Measurements from ENCODE around the gene MAGOHB. TPM values are rescaled to one million over a fixed set of nuclear protein-coding genes. Genes with fewer than 3 reads are reported as not detected.
"Not testable (repeated sequence)": the region's sequence is repeated elsewhere in the genome, so short reads cannot be mapped to it uniquely, and the experiment has no call there.

The MAGOHB gene
- polyA plus RNA-seq, 4 donors: 36.2 to 49.5 (median 40.2) TPM

- DNase-seq (ENCODE audit: low read depth in 4 of 4, low spot score in 2 of 4): no peak
These were observed 604 bp upstream of the MAGOHB start for GRCh38 chr12:10614056-10614370.

GRCh38 chr12:10612984-10613348 is 443 bp downstream of the MAGOHB start:
- DNase-seq (ENCODE audit: low read depth in 4 of 4, low spot score in 2 of 4): no peak

GRCh38 chr12:10612110-10612509 is 1.3 kb downstream of the MAGOHB start:
- DNase-seq (ENCODE audit: low read depth in 4 of 4, low spot score in 2 of 4): no peak

- DNase-seq (ENCODE audit: low read depth in 4 of 4, low spot score in 2 of 4): not testable (repeated sequence)
These were observed 2.2 kb downstream of the MAGOHB start for GRCh38 chr12:10611258-10611657.

GRCh38 chr12:10610188-10610587 is 3.2 kb downstream of the MAGOHB start:
- no peak for DNase-seq (ENCODE audit: low read depth in 4 of 4, low spot score in 2 of 4)

GRCh38 chr12:10607885-10608458 is 5.4 kb downstream of the MAGOHB start:
- DNase-seq (ENCODE audit: low read depth in 4 of 4, low spot score in 2 of 4): no peak

GRCh38 chr12:10601860-10602259 is 11.5 kb downstream of the MAGOHB start:
- no peak for DNase-seq (ENCODE audit: low read depth in 4 of 4, low spot score in 2 of 4)

- no peak for DNase-seq (ENCODE audit: low read depth in 4 of 4, low spot score in 2 of 4)
These were observed 12.4 kb downstream of the MAGOHB start for GRCh38 chr12:10600988-10601387.

GRCh38 chr12:10595881-10596280 is 17.5 kb downstream of the MAGOHB start:
- DNase-seq (ENCODE audit: low read depth in 4 of 4, low spot score in 2 of 4): no peak

GRCh38 chr12:10590966-10591365 is 22.4 kb downstream of the MAGOHB start:
- DNase-seq (ENCODE audit: low read depth in 4 of 4, low spot score in 2 of 4): no peak

GRCh38 chr12:10584415-10584814 is 29.0 kb downstream of the MAGOHB start:
- no peak for DNase-seq (ENCODE audit: low read depth in 4 of 4, low spot score in 2 of 4)

GRCh38 chr12:10582704-10583103 is 30.7 kb downstream of the MAGOHB start:
- no peak for DNase-seq (ENCODE audit: low read depth in 4 of 4, low spot score in 2 of 4)

GRCh38 chr12:10582133-10582532 is 31.3 kb downstream of the MAGOHB start:
- DNase-seq (ENCODE audit: low read depth in 4 of 4, low spot score in 2 of 4): not testable (repeated sequence)

GRCh38 chr12:10574307-10574706 is 39.1 kb downstream of the MAGOHB start:
- no peak for DNase-seq (ENCODE audit: low read depth in 4 of 4, low spot score in 2 of 4)

GRCh38 chr12:10572021-10572490 is 41.4 kb downstream of the MAGOHB start:
- not testable (repeated sequence) for DNase-seq (ENCODE audit: low read depth in 4 of 4, low spot score in 2 of 4)

- DNase-seq (ENCODE audit: low read depth in 4 of 4, low spot score in 2 of 4): no peak
These were observed 42.3 kb downstream of the MAGOHB start for GRCh38 chr12:10571141-10571540.

GRCh38 chr12:10567813-10568212 is 45.6 kb downstream of the MAGOHB start:
- DNase-seq (ENCODE audit: low read depth in 4 of 4, low spot score in 2 of 4): no peak

GRCh38 chr12:10563966-10564365 is 49.4 kb downstream of the MAGOHB start:
- DNase-seq (ENCODE audit: low read depth in 4 of 4, low spot score in 2 of 4): no peak

GRCh38 chr12:10563002-10563401 is 50.4 kb downstream of the MAGOHB start:
- DNase-seq (ENCODE audit: low read depth in 4 of 4, low spot score in 2 of 4): no peak

GRCh38 chr12:10562306-10562933 is 51.0 kb downstream of the MAGOHB start:
- DNase-seq (ENCODE audit: low read depth in 4 of 4, low spot score in 2 of 4): peak in 3 of 4 donors; percentile 4 to 18 (median 15)

GRCh38 chr12:10559244-10559643 is 54.2 kb downstream of the MAGOHB start:
- DNase-seq (ENCODE audit: low read depth in 4 of 4, low spot score in 2 of 4): no peak

- DNase-seq (ENCODE audit: low read depth in 4 of 4, low spot score in 2 of 4): no peak
These were observed 54.6 kb downstream of the MAGOHB start for GRCh38 chr12:10558789-10559188.

- DNase-seq (ENCODE audit: low read depth in 4 of 4, low spot score in 2 of 4): no peak
These were observed 55.1 kb downstream of the MAGOHB start for GRCh38 chr12:10558301-10558700.

All from left renal cortex interstitium (tissue), 4 donors.